ENCODE data around the gene BPIFB3.

- TF ChIP-seq POLR2A (IDR thresholded peaks at IDR 0.05; ENCODE audit: low read depth, low read length) (no peak), POLR2AphosphoS5 (IDR thresholded peaks at IDR 0.05; ENCODE audit: low read depth, low read length) (no peak), TAF1 (IDR thresholded peaks at IDR 0.05; ENCODE audit: low read depth, low read length) (no peak), PAX5 (IDR thresholded peaks at IDR 0.05; ENCODE audit: insufficient read depth, low read length, severe bottlenecking) (no peak), POU2F2 (IDR thresholded peaks at IDR 0.05; ENCODE audit: low read depth, low read length) (no peak)
These were observed 27.5 kb upstream of the BPIFB3 start for GRCh38 chr20:33026072-33026778.
